Pancreas (tissue), 10 donors: ENCODE results near the gene KDM6A. TPM values are rescaled to one million over a fixed set of nuclear protein-coding genes. Genes with fewer than 3 reads are reported as not detected.

ENCODE experiments used
- ATAC-seq, 4 donors: fragments of 200-7000 bp; cut with Tn5 transposase; one replicate each; pipeline versions ENCODE4 v1.8.0 to v1.9.1; 2020; ENCODE audit warnings: mild to moderate bottlenecking in 4 of 4, moderate library complexity in 4 of 4
- DNase-seq, 6 donors: peaks; one replicate each; pipeline ENCODE4 v3.0.0-alpha.2; 2020
- FAIRE-seq: peaks from 2 replicates; lab custom pipeline; 2012; peaks lifted over from hg19 to GRCh38; lab: Jason Lieb, UNC
- H3K27ac ChIP-seq, 4 donors: fragments of 200-600 bp; sonication (generic); 1 replicate in 3 of 4; 2 replicates in 1 of 4; pipeline versions ENCODE4 v1.5.0 to v1.8.0; 2020
- H3K27me3 ChIP-seq, 4 donors: fragments of 200-600 bp; one replicate each; pipeline ENCODE4 v1.8.0; 2021
- H3K36me3 ChIP-seq, 3 donors: fragments of 200-600 bp; sonication (generic) in 1 of 3; one replicate each; pipeline versions ENCODE4 v1.5.0 to v1.8.0; 2020 to 2021
- H3K4me1 ChIP-seq, 3 donors: fragments of 200-600 bp; one replicate each; pipeline ENCODE4 v1.8.0; 2021
- H3K4me3 ChIP-seq, 4 donors: fragments of 200-600 bp; sonication (generic) in 2 of 4; one replicate each; pipeline versions ENCODE4 v1.5.0 to v1.8.0; 2020 to 2021
- H3K9me3 ChIP-seq, 4 donors: fragments of 200-600 bp; one replicate each; pipeline ENCODE4 v1.8.0; 2021
- CTCF ChIP-seq, 4 donors: fragments of 200-600 bp; sonication (generic) in 3 of 4; IDR thresholded peaks; one replicate each; pipeline versions ENCODE4 v1.5.0 to v1.8.0; 2021; ENCODE audit warnings: antibody characterized with exemption in 4 of 4
- WGBS, 2 donors: extraction: QIAGEN DNeasy Blood & Tissue Kit; methylation state at CpG; one replicate each; pipeline ENCODE4 v1.1.7; 2013; 5-methylcytosine and 5-hydroxymethylcytosine counted together
- intact Hi-C, 3 donors: fragments of 100-400 bp; cut with DNase I; formaldehyde crosslinking; loops; one replicate each; pipeline versions ENCODE4 v1.11.1 to v1.14.2; 2022
- polyA plus RNA-seq, 2 donors: library from polyadenylated mRNA; stranded (reverse); fragments of 200-250 nt; gene quantifications; one replicate each; pipeline ENCODE4 v1.2.3, GENCODE V29; 2013
- total RNA-seq, 6 donors: library from RNA; stranded (reverse); fragmentation: NEBNext Ultra II Directional in 4 of 6; extraction: Animal tissue kit (Norgen Biotek cat#: 25700) in 4 of 6; gene quantifications; one replicate each; pipeline versions ENCODE4 v1.2.1 to v1.2.4, GENCODE V29; 2021 to 2023
- donor health status: healthy with polysubstance abuse.
- donor health status: DM: no; HTN: no; CAD: no; lungs with moderate emphysema.
- donor health status: DM: no; HTN: no; CAD: no.
- donor health status: control.
- donor health status: control.
- donor health status: Bipolar disorder and iron deficiency.
- donor health status: DM: yes; HTN: yes; CAD: no.
- donor health status: DM: no; HTN: no; CAD: no.
- donor health status: DM: no; HTN: no; CAD: no.
- donor health status: DM: yes; HTN: yes; CAD: no.

The KDM6A gene
- total and polyA plus RNA-seq, 8 donors: 5.5 to 27.5 (median 16.3) TPM

- H3K27ac ChIP-seq: no peak overlapping the region
- no peaks in the 10 kb centered on the region for H3K27me3 ChIP-seq
- no peaks in the 10 kb centered on the region for H3K36me3 ChIP-seq
- ATAC-seq: no peak
- H3K4me1 ChIP-seq: no peaks in the 10 kb centered on the region
- 90 to 92% methylated on average over 4 of the region's 4 CpGs for WGBS, 2 donors
- intact Hi-C loops: no loop called here
- no peak overlapping the region for H3K4me3 ChIP-seq
- no peak for DNase-seq
- TF ChIP-seq CTCF (IDR thresholded peaks at IDR 0.05): no peak
- FAIRE-seq: no peak
- no peaks in the 10 kb centered on the region for H3K9me3 ChIP-seq
These were observed 265.5 kb downstream of the KDM6A start for GRCh38 chrX:45138525-45138924.

GRCh38 chrX:45140812-45141211 is 267.8 kb downstream of the KDM6A start:
- WGBS, 2 donors: 66 to 77% methylated on average over 4 of the region's 4 CpGs
- Histone ChIP-seq H3K4me3 (no peak overlapping the region), H3K9me3 (no peaks in the 10 kb centered on the region), H3K4me1 (no peaks in the 10 kb centered on the region), H3K36me3 (no peaks in the 10 kb centered on the region), H3K27me3 (peaks cover 0 to 4% (median 0%) of the 10 kb centered on the region in 4 donors), H3K27ac (no peak overlapping the region)
- ATAC-seq (no peak), DNase-seq (no peak), FAIRE-seq (no peak)
- no peak for TF ChIP-seq CTCF (IDR thresholded peaks at IDR 0.05)
- intact Hi-C loops: no loop called here

GRCh38 chrX:45142185-45142584 is 269.2 kb downstream of the KDM6A start:
- no peak overlapping the region for H3K4me3 ChIP-seq
- no peaks in the 10 kb centered on the region for H3K36me3 ChIP-seq
- H3K4me1 ChIP-seq: no peaks in the 10 kb centered on the region
- DNase-seq: no peak
- no peaks in the 10 kb centered on the region for H3K9me3 ChIP-seq
- H3K27me3 ChIP-seq: peaks cover 0 to 4% (median 0%) of the 10 kb centered on the region in 4 donors
- ATAC-seq: no peak
- no peak for TF ChIP-seq CTCF (IDR thresholded peaks at IDR 0.05)
- FAIRE-seq: no peak
- intact Hi-C loops: no loop called here
- no peak overlapping the region for H3K27ac ChIP-seq

- no peak for TF ChIP-seq CTCF (IDR thresholded peaks at IDR 0.05)
- Histone ChIP-seq H3K27me3 (peaks cover 0 to 4% (median 0%) of the 10 kb centered on the region in 4 donors), H3K36me3 (no peaks in the 10 kb centered on the region), H3K9me3 (no peaks in the 10 kb centered on the region), H3K4me1 (no peaks in the 10 kb centered on the region), H3K4me3 (no peak overlapping the region), H3K27ac (no peak overlapping the region)
- FAIRE-seq: peak; percentile 26
- intact Hi-C loops: no loop called here
- no peak for ATAC-seq
- DNase-seq: no peak
- WGBS, 2 donors: 39 to 68% methylated on average over 3 of the region's 3 CpGs
These were observed 270.5 kb downstream of the KDM6A start for GRCh38 chrX:45143455-45143854.

- DNase-seq: no peak
- TF ChIP-seq CTCF (IDR thresholded peaks at IDR 0.05): no peak
- no peak overlapping the region for H3K4me3 ChIP-seq
- H3K9me3 ChIP-seq: no peaks in the 10 kb centered on the region
- FAIRE-seq: no peak
- peaks cover 0 to 4% (median 0%) of the 10 kb centered on the region in 4 donors for H3K27me3 ChIP-seq
- intact Hi-C loops: no loop called here
- no peak overlapping the region for H3K27ac ChIP-seq
- H3K4me1 ChIP-seq: no peaks in the 10 kb centered on the region
- no peaks in the 10 kb centered on the region for H3K36me3 ChIP-seq
- no peak for ATAC-seq
- 78 to 85% methylated on average over 11 of the region's 11 CpGs for WGBS, 2 donors
These were observed 272.7 kb downstream of the KDM6A start for GRCh38 chrX:45145492-45146215.
